VCaP (cell line): ENCODE data around the gene CTNNA2.

Experiments used
- H3K27ac ChIP-seq: fragments of 450-650 bp; 2 replicates; pipeline ENCODE4 v1.5.1; 2017
- CTCF ChIP-seq: fragments of 450-650 bp; conservative IDR thresholded peaks from 2 replicates; pipeline ENCODE4 v1.5.1; 2017; ENCODE audit warnings: mild to moderate bottlenecking, moderate library complexity

Gene CTNNA2

GRCh38 chr2:79702905-79703304, 190.1 kb downstream of the CTNNA2 start:
- no peak for TF ChIP-seq CTCF
- H3K27ac ChIP-seq = no peak overlapping the region

- TF ChIP-seq CTCF = no peak
- H3K27ac ChIP-seq = no peak overlapping the region
These were observed 198.2 kb downstream of the CTNNA2 start for GRCh38 chr2:79711098-79711497.

GRCh38 chr2:79713131-79713785, 200.4 kb downstream of the CTNNA2 start:
- TF ChIP-seq CTCF = no peak

GRCh38 chr2:79714283-79714682, 201.4 kb downstream of the CTNNA2 start:
- H3K27ac ChIP-seq = no peak overlapping the region
- TF ChIP-seq CTCF = no peak

More at GRCh38 chr2:79713131-79713785, 200.4 kb downstream of the CTNNA2 start:
- no peak overlapping the region for H3K27ac ChIP-seq

GRCh38 chr2:79715338-79715737, 202.5 kb downstream of the CTNNA2 start:
- no peak for TF ChIP-seq CTCF
- H3K27ac ChIP-seq = no peak overlapping the region

DNA sequence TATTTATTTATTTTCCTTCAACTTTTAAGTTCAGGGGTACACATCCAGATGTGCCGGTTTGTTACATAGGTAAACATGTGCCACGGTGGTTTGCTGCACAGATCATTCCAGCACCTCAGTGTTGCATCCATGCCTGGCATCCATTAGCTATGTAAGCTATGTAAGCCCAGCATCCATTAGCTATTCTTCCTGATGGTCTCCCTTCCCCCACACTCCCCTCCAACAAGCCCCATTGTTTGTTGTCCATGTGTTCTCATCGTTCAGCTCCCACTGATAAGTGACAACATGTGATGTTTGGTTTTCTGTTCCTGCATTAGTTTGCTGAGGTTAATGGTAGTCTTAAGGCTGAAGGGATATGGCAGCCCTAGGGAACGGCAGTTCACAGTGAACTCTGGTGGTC, 203.4 kb downstream of the CTNNA2 start:
- no peak for TF ChIP-seq CTCF
- H3K27ac ChIP-seq = no peak overlapping the region

GRCh38 chr2:79717364-79718007, 204.6 kb downstream of the CTNNA2 start:
- H3K27ac ChIP-seq = no peak overlapping the region
- no peak for TF ChIP-seq CTCF
